A549 (cell line): ENCODE measurements around the gene CRYBG2. TPM values are rescaled to one million over a fixed set of nuclear protein-coding genes. Genes with fewer than 3 reads are reported as not detected.

Experiments used
- ATAC-seq, 2 experiments: fragments of 200-7000 bp in 1 of 2; fragments of >200 bp in 1 of 2; cut with Nextera tagmentation in 1 of 2; cut with Tn5 transposase in 1 of 2; 3 replicates each; pipeline versions ENCODE4 v1.8.0 to v1.9.1; 2018 to 2020; ENCODE audit warnings: mild to moderate bottlenecking in 1 of 2, moderate library complexity in 1 of 2
- CTCF ChIA-PET: fragments of 300-600 bp; sonication (Branson Sonifier 250); formaldehyde crosslinking; extraction: SDS; loops from one replicate; lab custom pipeline; 2021; ENCODE audit warnings: antibody characterized with exemption, inconsistent platforms; lab: Yijun Ruan, JAX
- POLR2A ChIA-PET: fragments of 350-600 bp; formaldehyde crosslinking; extraction: SDS; loops from one replicate; lab custom pipeline; 2021; ENCODE audit warnings: antibody characterized with exemption, inconsistent platforms; lab: Yijun Ruan, JAX
- DNase-seq, 2 experiments: peaks; one replicate each; pipeline versions ENCODE4 v3.0.0 to v3.0.0-alpha.2; 2011 to 2016; ENCODE audit warnings: low read depth in 1 of 2, low spot score in 1 of 2
- FAIRE-seq: peaks from 2 replicates; lab custom pipeline; 2011; peaks lifted over from hg19 to GRCh38; lab: Jason Lieb, UNC
- H3K27ac ChIP-seq, 2 experiments: fragments of >200 bp; sonication (Bioruptor Twin); formaldehyde crosslinking; 3 replicates each; pipeline ENCODE4 v1.5.1; 2016 to 2017
- H3K4me1 ChIP-seq: fragments of >200 bp; sonication (Bioruptor Twin); formaldehyde crosslinking; 3 replicates; pipeline ENCODE4 v1.6.1; 2016
- H3K4me2 ChIP-seq: fragments of >200 bp; sonication (Bioruptor Twin); formaldehyde crosslinking; 3 replicates; pipeline ENCODE4 v1.6.1; 2016
- H3K4me3 ChIP-seq: fragments of >200 bp; sonication (Bioruptor Twin); formaldehyde crosslinking; 3 replicates; pipeline ENCODE4 v1.5.1; 2016
- H3K9me3 ChIP-seq: fragments of >200 bp; sonication (Bioruptor Twin); formaldehyde crosslinking; 3 replicates; pipeline ENCODE4 v1.6.1; 2016
- ATOH8 ChIP-seq: fragments of 250-450 bp; sonication (Bioruptor Pico); IDR thresholded peaks from 2 replicates; pipeline ENCODE4 v1.5.0; 2020; ENCODE audit warnings: low read depth, mild to moderate bottlenecking, moderate library complexity
- BHLHE40 ChIP-seq: IDR thresholded peaks from 2 replicates; pipeline ENCODE4 v1.6.1; 2012; ENCODE audit warnings: low read depth, low read length, inconsistent platforms
- CEBPB ChIP-seq, 2 experiments: fragments of >200 bp in 1 of 2; sonication (Bioruptor Twin) in 1 of 2; formaldehyde crosslinking in 1 of 2; IDR thresholded peaks; 2 replicates each; pipeline ENCODE4 v1.6.1; 2012 to 2016
- CHD2 ChIP-seq: fragments of 150-350 bp; IDR thresholded peaks from 2 replicates; pipeline ENCODE4 v1.6.1; 2014; ENCODE audit warnings: low read length; ENCODE audit not compliant: partially characterized antibody
- CHD4 ChIP-seq: fragments of 200-600 bp; sonication (generic); IDR thresholded peaks from 2 replicates; pipeline ENCODE4 v1.6.1; 2016; ENCODE audit warnings: antibody characterized with exemption, mild to moderate bottlenecking, borderline replicate concordance
- E2F6 ChIP-seq: IDR thresholded peaks from 2 replicates; pipeline ENCODE4 v1.6.1; 2012; ENCODE audit warnings: low read depth, borderline replicate concordance
- EHF ChIP-seq: fragments of 250-450 bp; sonication (Bioruptor Pico); IDR thresholded peaks from 2 replicates; pipeline ENCODE4 v1.5.0; 2020; ENCODE audit warnings: mild to moderate bottlenecking
- EP300 ChIP-seq, 2 experiments: fragments of >200 bp; sonication (Bioruptor Twin); formaldehyde crosslinking; IDR thresholded peaks; 2 replicates in 1 of 2; 3 replicates in 1 of 2; pipeline ENCODE4 v1.6.1; 2016 to 2017
- ESRRA ChIP-seq: fragments of 150-350 bp; IDR thresholded peaks from 2 replicates; pipeline ENCODE4 v1.6.1; 2014; ENCODE audit warnings: mild to moderate bottlenecking, low read length, borderline replicate concordance
- FOXS1 ChIP-seq: fragments of 250-450 bp; sonication (Bioruptor Pico); IDR thresholded peaks from 2 replicates; pipeline ENCODE4 v1.5.0; 2020; ENCODE audit warnings: mild to moderate bottlenecking, moderate library complexity
- HES2 ChIP-seq: fragments of >200 bp; sonication (Bioruptor Twin); formaldehyde crosslinking; IDR thresholded peaks from 2 replicates; pipeline ENCODE4 v1.6.1; 2016
- HOXA7 ChIP-seq: fragments of 250-450 bp; sonication (Bioruptor Pico); IDR thresholded peaks from 2 replicates; pipeline ENCODE4 v1.5.0; 2020; ENCODE audit warnings: mild to moderate bottlenecking, moderate library complexity
- HOXB13 ChIP-seq: fragments of 250-450 bp; sonication (Bioruptor Pico); IDR thresholded peaks from 2 replicates; pipeline ENCODE4 v1.5.0; 2020; ENCODE audit warnings: low read depth, mild to moderate bottlenecking, moderate library complexity
- HOXB5 ChIP-seq: fragments of 250-450 bp; sonication (Bioruptor Pico); IDR thresholded peaks from 2 replicates; pipeline ENCODE4 v1.5.0; 2020; ENCODE audit warnings: mild to moderate bottlenecking, moderate library complexity
- JUN ChIP-seq, 2 experiments: fragments of >200 bp; sonication (Bioruptor Twin); formaldehyde crosslinking; IDR thresholded peaks; 2 replicates in 1 of 2; 3 replicates in 1 of 2; pipeline ENCODE4 v1.6.1; 2016 to 2017
- MAFK ChIP-seq: fragments of 450-650 bp; IDR thresholded peaks from 2 replicates; pipeline ENCODE4 v1.6.1; 2014; ENCODE audit not compliant: partially characterized antibody
- MAZ ChIP-seq: fragments of 150-350 bp; IDR thresholded peaks from 2 replicates; pipeline ENCODE4 v1.6.1; 2014; ENCODE audit warnings: antibody characterized with exemption, low read depth, low read length, borderline replicate concordance
- NR3C1 ChIP-seq: fragments of >200 bp; sonication (Bioruptor Twin); formaldehyde crosslinking; IDR thresholded peaks from 3 replicates; pipeline ENCODE4 v1.6.1; 2017
- PBX3 ChIP-seq: IDR thresholded peaks from 2 replicates; pipeline ENCODE4 v1.6.1; 2012
- PHF8 ChIP-seq: fragments of 200-600 bp; sonication (generic); IDR thresholded peaks from 2 replicates; pipeline ENCODE4 v1.6.1; 2016; ENCODE audit warnings: low read depth, mild to moderate bottlenecking, antibody characterized with exemption, moderate library complexity, borderline replicate concordance
- RARB ChIP-seq: fragments of 250-450 bp; sonication (Bioruptor Pico); IDR thresholded peaks from 2 replicates; pipeline ENCODE4 v1.8.0; 2021; ENCODE audit warnings: mild to moderate bottlenecking, moderate library complexity
- SREBF2 ChIP-seq: fragments of 450-650 bp; IDR thresholded peaks from 2 replicates; pipeline ENCODE4 v1.6.1; 2014; ENCODE audit warnings: mild to moderate bottlenecking, moderate library complexity
- TFCP2L1 ChIP-seq: fragments of 250-450 bp; sonication (Bioruptor Pico); IDR thresholded peaks from 2 replicates; pipeline ENCODE4 v1.5.0; 2021; ENCODE audit warnings: mild to moderate bottlenecking
- USF2 ChIP-seq: fragments of 450-650 bp; IDR thresholded peaks from 2 replicates; pipeline ENCODE4 v1.6.1; 2014; ENCODE audit warnings: antibody characterized with exemption
- ZC3H11A ChIP-seq: fragments of 450-650 bp; IDR thresholded peaks from 2 replicates; pipeline ENCODE4 v1.6.1; 2014; ENCODE audit warnings: antibody characterized with exemption, mild to moderate bottlenecking
- WGBS: methylation state at CpG from one replicate; pipeline ENCODE4 v1.1.6; 2017; ENCODE audit errors: missing lambda C conversion rate; 5-methylcytosine and 5-hydroxymethylcytosine counted together
- polyA plus RNA-seq, 4 experiments: library from polyadenylated mRNA; depleted of rRNA in 3 of 4; stranded (reverse); fragments of >200 nt; fragmentation: RNase III in 1 of 4; extraction: RNeasy Plus Mini Kit Qiagen cat#74134 plus additional on column Dnase treatment in 1 of 4; gene quantifications; 2 replicates in 3 of 4; 3 replicates in 1 of 4; pipeline ENCODE4 v1.2.3, GENCODE V29; 2011 to 2017

CRYBG2 gene
- polyA plus RNA-seq, 2 of the 4 experiments (the other 2 are of a cell fraction) = 0.67 to 2.7 TPM

GRCh38 chr1:26328597-26328996, 25.3 kb downstream of the CRYBG2 start:
- peaks cover 6% of the 10 kb centered on the region; the same call in 2 of the 3 replicates for H3K4me1 ChIP-seq
- no peak for FAIRE-seq
- 77% methylated on average over 8 of the region's 8 CpGs for WGBS
- H3K4me3 ChIP-seq = no peak overlapping the region
- TF ChIP-seq MAZ = no peak
- TF ChIP-seq CEBPB (IDR thresholded peaks at IDR 0.05) = no peak
- no peak for TF ChIP-seq EHF (CRISPR knock-in tag)
- no peak for TF ChIP-seq EP300 (IDR thresholded peaks at IDR 0.05)
- ChIA-PET CTCF (interaction anchor here (0.6 to 4.4 kb wide), 3 partner anchors 35 to 63 kb away, joined by 3 to 20 read pairs (median 4); no protein-coding TSS in a partner anchor), POLR2A (interaction anchor here (0.7 kb wide), 1 partner anchor 131 kb away, joined by 4 read pairs; no protein-coding TSS in a partner anchor)
- no peaks in the 10 kb centered on the region for H3K9me3 ChIP-seq
- DNase-seq = no peak
- no peak for ATAC-seq
- no peak overlapping the region for H3K4me2 ChIP-seq
- H3K27ac ChIP-seq = no peak overlapping the region

GRCh38 chr1:26327956-26328362, 26.0 kb downstream of the CRYBG2 start:
- ATAC-seq (no peak), DNase-seq (no peak), FAIRE-seq (no peak)
- WGBS = 87% methylated on average over 3 of the region's 8 CpGs
- Histone ChIP-seq H3K4me3 (no peak overlapping the region), H3K4me2 (no peak overlapping the region), H3K27ac (no peak overlapping the region), H3K9me3 (no peaks in the 10 kb centered on the region), H3K4me1 (peaks cover 6% of the 10 kb centered on the region; the same call in 2 of the 3 replicates)
- ChIA-PET POLR2A (no interaction called here), CTCF (interaction anchor here (1.0 to 4.4 kb wide), 4 partner anchors 36 to 63 kb away, joined by 3 to 20 read pairs (median 5); no protein-coding TSS in a partner anchor)
- no peak for TF ChIP-seq CHD2
- TF ChIP-seq E2F6 = no peak
- TF ChIP-seq ATOH8 = no peak
- TF ChIP-seq SREBF2 = no peak
- TF ChIP-seq EP300 (IDR thresholded peaks at IDR 0.05) = no peak
- no peak for TF ChIP-seq RARB (CRISPR knock-in tag)
- TF ChIP-seq PBX3 = no peak
- no peak for TF ChIP-seq USF2
- TF ChIP-seq JUN (IDR thresholded peaks at IDR 0.05) = no peak
- no peak for TF ChIP-seq CHD4
- no peak for TF ChIP-seq EHF (CRISPR knock-in tag)
- no peak for TF ChIP-seq HOXA7
- TF ChIP-seq ZC3H11A = no peak
- TF ChIP-seq HOXB13 = no peak
- TF ChIP-seq PHF8 = no peak
- no peak for TF ChIP-seq FOXS1 (CRISPR knock-in tag)

- no peak overlapping the region for H3K4me3 ChIP-seq
- H3K9me3 ChIP-seq = no peaks in the 10 kb centered on the region
- no peak overlapping the region for H3K4me2 ChIP-seq
- 0 out of 3 replicates have a peak, but pooled peaks cover 5% of the 10 kb centered on the region for H3K4me1 ChIP-seq
- TF ChIP-seq TFCP2L1 (CRISPR knock-in tag) (no peak), NR3C1 (no peak), HES2 (no peak), ESRRA (no peak), HOXB5 (CRISPR knock-in tag) (no peak), E2F6 (no peak), BHLHE40 (no peak), MAFK (no peak)
- TF ChIP-seq, all 56 proteins: peak for 0
- FAIRE-seq = no peak
- POLR2A ChIA-PET = no interaction called here
- no peak overlapping the region for H3K27ac ChIP-seq
- CTCF ChIA-PET = interaction anchor here (1.2 to 1.7 kb wide), 2 partner anchors 40 to 48 kb away, joined by 3 to 5 read pairs; no protein-coding TSS in a partner anchor
- no peak for ATAC-seq
- 75% methylated on average over 3 of the region's 3 CpGs for WGBS
- DNase-seq = no peak
Measured at GRCh38 chr1:26324550-26324949, 29.4 kb downstream of the CRYBG2 start.
